HUES48 (cell line): Measurements from ENCODE around the gene SRSF8.

Experiments used
- H3K27ac ChIP-seq: one replicate; pipeline ENCODE4 v1.7.0; 2013; ENCODE audit warnings: low read depth, low read length, inconsistent platforms
- H3K27me3 ChIP-seq: 2 replicates; pipeline ENCODE4 v1.6.1; 2013; ENCODE audit warnings: mild to moderate bottlenecking, low read length; ENCODE audit not compliant: control insufficient read depth, insufficient read depth
- H3K36me3 ChIP-seq: 2 replicates; pipeline ENCODE4 v1.6.1; 2013; ENCODE audit warnings: low read length; ENCODE audit not compliant: control insufficient read depth, insufficient read depth
- H3K4me1 ChIP-seq: 2 replicates; pipeline ENCODE4 v1.6.1; 2013; ENCODE audit warnings: mild to moderate bottlenecking, low read length; ENCODE audit not compliant: control insufficient read depth, insufficient read depth
- H3K4me3 ChIP-seq: 2 replicates; pipeline ENCODE4 v1.5.1; 2013; ENCODE audit warnings: mild to moderate bottlenecking, low read depth, low read length
- H3K9ac ChIP-seq: 2 replicates; pipeline ENCODE4 v1.6.1; 2013; ENCODE audit warnings: mild to moderate bottlenecking, low read depth, low read length, moderate library complexity
- H3K9me3 ChIP-seq: 2 replicates; pipeline ENCODE4 v1.6.1; 2013; ENCODE audit warnings: low read length; ENCODE audit not compliant: control insufficient read depth, insufficient read depth

SRSF8 gene

DNA sequence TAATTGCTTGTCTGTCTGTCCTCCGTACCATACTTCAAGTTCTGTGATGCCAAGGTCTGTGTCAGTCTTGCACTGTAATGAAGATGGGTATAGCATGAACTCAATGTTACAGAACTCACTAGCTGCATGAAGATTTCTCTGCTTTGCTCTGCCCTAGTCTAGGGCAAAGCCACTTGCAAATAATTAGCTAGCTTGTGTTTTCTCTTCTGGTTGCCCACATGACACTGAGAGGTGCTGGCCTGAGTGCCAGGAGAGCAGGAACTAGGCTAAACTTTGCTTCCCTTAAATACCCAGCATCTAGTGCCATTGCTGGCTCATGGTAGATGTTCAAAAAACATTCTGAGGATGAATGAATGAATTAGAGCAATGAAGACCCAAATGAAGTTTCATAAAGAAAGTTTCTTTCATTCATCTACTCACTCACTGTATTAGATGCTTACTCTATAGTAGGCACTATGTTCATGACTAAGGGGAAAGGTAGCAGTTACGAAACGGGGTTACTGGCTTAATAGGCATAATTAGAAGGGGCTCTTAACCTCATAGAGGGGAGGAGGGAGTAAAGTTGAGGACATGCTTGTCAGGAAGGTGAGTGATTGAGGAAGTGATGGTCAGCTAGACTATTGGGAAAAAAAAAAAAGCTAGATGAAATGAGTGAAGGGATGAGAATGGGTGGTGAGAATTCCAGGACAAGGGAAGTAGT is 18.5 kb downstream of the SRSF8 start:
- Histone ChIP-seq H3K36me3 (no peaks in the 10 kb centered on the region), H3K27ac (no peak overlapping the region), H3K9ac (no peak overlapping the region)

GRCh38 chr11:95086151-95086550 is 19.4 kb downstream of the SRSF8 start:
- H3K27me3 ChIP-seq: peaks cover 23% of the 10 kb centered on the region
- H3K36me3 ChIP-seq: no peaks in the 10 kb centered on the region
- no peaks in the 10 kb centered on the region for H3K9me3 ChIP-seq
- H3K4me1 ChIP-seq: 0 out of 2 replicates have a peak, but pooled peaks cover 9% of the 10 kb centered on the region
- no peak overlapping the region for H3K27ac ChIP-seq
- no peak overlapping the region for H3K9ac ChIP-seq
- H3K4me3 ChIP-seq: no peak overlapping the region

More for the DNA sequence above, 18.5 kb downstream of the SRSF8 start:
- Histone ChIP-seq H3K4me3 (no peak overlapping the region), H3K9me3 (no peaks in the 10 kb centered on the region), H3K4me1 (0 out of 2 replicates have a peak, but pooled peaks cover 4% of the 10 kb centered on the region), H3K27me3 (peaks cover 14% of the 10 kb centered on the region)

GRCh38 chr11:95086836-95087570 is 20.3 kb downstream of the SRSF8 start:
- no peaks in the 10 kb centered on the region for H3K9me3 ChIP-seq
- H3K9ac ChIP-seq: no peak overlapping the region
- no peaks in the 10 kb centered on the region for H3K36me3 ChIP-seq
- H3K4me1 ChIP-seq: 0 out of 2 replicates have a peak, but pooled peaks cover 9% of the 10 kb centered on the region
- H3K27me3 ChIP-seq: peaks cover 32% of the 10 kb centered on the region
- H3K27ac ChIP-seq: no peak overlapping the region
- H3K4me3 ChIP-seq: no peak overlapping the region

DNA sequence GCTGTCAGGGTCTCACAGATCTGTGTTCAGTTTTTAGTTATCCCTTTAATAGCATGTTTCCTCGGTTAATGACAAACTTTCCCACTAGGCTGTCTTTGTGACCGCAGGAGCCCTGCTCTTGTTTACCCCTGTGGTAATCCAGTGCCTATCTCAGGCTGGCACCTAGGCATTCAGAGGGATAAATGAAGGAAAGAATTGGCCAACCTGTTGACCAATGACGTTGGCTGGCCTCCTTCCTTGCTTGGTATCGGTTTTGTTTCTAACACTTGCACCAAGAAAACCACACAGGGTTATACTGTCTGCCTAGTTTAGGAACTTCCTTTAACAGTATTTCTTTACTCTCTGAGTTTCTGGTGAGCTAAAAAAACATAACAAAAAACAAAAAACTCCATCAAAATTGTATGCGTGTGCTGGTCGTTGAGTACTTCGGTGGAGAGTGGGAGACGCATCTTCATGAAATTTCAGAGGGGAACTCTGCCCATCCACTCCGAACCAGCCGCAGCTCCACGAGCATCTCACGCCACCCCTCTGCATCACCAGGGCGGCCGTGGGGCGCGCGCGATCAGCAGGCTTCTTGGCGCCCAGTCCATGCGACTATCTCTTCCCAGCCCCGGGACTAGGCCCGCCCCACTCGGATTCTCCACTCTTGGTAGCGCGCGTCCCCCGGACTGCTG is 22.4 kb downstream of the SRSF8 start:
- H3K36me3 ChIP-seq: no peaks in the 10 kb centered on the region
- no peaks in the 10 kb centered on the region for H3K9me3 ChIP-seq
- no peak overlapping the region for H3K9ac ChIP-seq
- H3K4me1 ChIP-seq: 0 out of 2 replicates have a peak, but pooled peaks cover 9% of the 10 kb centered on the region
- peaks cover 38% of the 10 kb centered on the region for H3K27me3 ChIP-seq
- H3K27ac ChIP-seq: no peak overlapping the region
- peak overlapping the region; percentile 90 for H3K4me3 ChIP-seq

GRCh38 chr11:95089620-95090542 is 23.2 kb downstream of the SRSF8 start, which contains the start of gene ENDOD1:
TSS of gene ENDOD1 (plus strand) at chr11:95089846. CDS start at chr11:95089928, 82 bp downstream.
- H3K9me3 ChIP-seq: no peaks in the 10 kb centered on the region
- H3K27me3 ChIP-seq: peaks cover 38% of the 10 kb centered on the region
- H3K4me1 ChIP-seq: 0 out of 2 replicates have a peak, but pooled peaks cover 9% of the 10 kb centered on the region
- H3K36me3 ChIP-seq: no peaks in the 10 kb centered on the region
- H3K9ac ChIP-seq: peak within 1 kb of the TSS; percentile 40
- peak within 1 kb of the TSS; percentile 90 for H3K4me3 ChIP-seq
- no peak within 1 kb of the TSS for H3K27ac ChIP-seq

GRCh38 chr11:95091663-95092180 is 25.0 kb downstream of the SRSF8 start:
- Histone ChIP-seq H3K27me3 (peaks cover 38% of the 10 kb centered on the region), H3K36me3 (no peaks in the 10 kb centered on the region), H3K4me3 (no peak overlapping the region), H3K27ac (no peak overlapping the region), H3K9me3 (no peaks in the 10 kb centered on the region), H3K9ac (no peak overlapping the region), H3K4me1 (0 out of 2 replicates have a peak, but pooled peaks cover 9% of the 10 kb centered on the region)

DNA sequence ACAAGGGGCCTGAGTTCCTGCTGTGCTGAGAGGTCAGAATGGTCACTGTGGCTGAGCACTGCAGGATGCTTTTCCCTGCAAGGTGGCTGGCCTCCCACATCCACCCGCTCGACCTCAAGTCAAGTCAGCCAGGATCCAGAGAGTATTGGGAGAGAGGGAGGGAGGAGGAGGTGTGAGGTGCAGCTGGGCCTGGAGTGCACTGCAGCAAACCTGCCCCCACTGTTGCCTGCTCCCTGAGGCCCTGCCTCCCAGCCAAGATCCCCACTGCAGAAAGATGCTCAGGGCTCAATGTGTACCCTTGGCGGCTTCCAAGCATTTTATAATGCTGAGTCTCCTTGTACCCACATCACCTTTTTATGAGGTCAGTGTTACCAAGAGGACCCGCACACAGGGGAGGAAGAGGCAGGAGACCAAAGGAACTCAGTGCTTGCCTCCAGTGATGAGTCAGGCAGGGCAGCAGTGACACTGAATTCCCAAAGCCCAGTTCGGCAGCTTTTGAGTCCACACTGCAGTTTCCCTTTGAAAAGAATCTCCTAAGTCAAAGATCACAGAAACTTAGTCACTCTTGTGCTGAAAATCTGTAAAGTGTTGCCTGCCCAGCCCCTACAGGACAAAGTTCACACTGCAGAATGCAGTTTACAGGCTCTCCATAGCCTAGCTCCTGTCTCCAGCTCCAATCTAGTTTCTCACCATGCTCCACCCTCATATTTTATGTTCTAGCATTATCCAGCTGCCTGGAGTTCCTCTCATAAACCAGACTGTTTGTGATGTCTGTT is 26.0 kb downstream of the SRSF8 start:
- H3K4me1 ChIP-seq: 0 out of 2 replicates have a peak, but pooled peaks cover 9% of the 10 kb centered on the region
- H3K4me3 ChIP-seq: no peak overlapping the region
- no peak overlapping the region for H3K27ac ChIP-seq
- no peaks in the 10 kb centered on the region for H3K36me3 ChIP-seq
- H3K9me3 ChIP-seq: no peaks in the 10 kb centered on the region
- H3K27me3 ChIP-seq: peaks cover 38% of the 10 kb centered on the region
- H3K9ac ChIP-seq: no peak overlapping the region

GRCh38 chr11:95093548-95093947 is 26.8 kb downstream of the SRSF8 start:
- Histone ChIP-seq H3K27ac (no peak overlapping the region), H3K9ac (no peak overlapping the region), H3K4me3 (no peak overlapping the region), H3K4me1 (0 out of 2 replicates have a peak, but pooled peaks cover 9% of the 10 kb centered on the region), H3K36me3 (no peaks in the 10 kb centered on the region), H3K27me3 (peaks cover 34% of the 10 kb centered on the region), H3K9me3 (no peaks in the 10 kb centered on the region)

DNA sequence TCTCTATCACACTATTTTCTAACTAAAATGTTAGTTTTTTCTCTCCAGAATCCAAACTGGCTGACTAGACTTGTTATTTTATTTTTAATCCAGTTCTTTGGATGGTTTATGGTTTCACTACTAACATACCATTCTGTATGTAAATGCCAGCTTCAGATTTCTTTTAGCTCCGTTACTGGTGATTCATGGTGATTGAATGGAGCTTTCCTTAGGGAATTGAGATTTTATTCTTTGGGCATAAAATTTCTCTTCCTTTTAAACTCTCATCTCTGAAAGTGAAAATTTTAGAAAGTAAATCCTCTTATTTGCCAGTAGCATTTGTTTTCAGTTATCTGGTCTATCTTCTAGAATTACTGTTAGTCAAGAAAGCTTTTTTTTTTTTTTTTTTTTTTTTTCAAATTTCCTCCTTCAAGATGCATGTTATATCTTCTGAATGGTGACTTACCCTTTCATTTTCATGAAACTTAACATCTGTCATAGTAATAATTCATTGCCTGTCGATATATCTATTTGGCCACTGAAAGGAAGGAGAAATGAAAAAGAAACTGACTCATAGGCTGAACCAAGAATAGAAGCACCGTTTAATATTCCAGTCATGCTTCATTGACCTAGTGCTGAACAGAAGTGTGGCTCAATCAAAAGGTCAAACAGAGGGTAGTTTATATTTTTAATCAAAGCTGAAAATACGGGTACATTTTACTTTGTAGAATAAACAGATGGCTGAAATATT is 29.3 kb downstream of the SRSF8 start:
- Histone ChIP-seq H3K36me3 (no peaks in the 10 kb centered on the region), H3K27me3 (peaks cover 16% of the 10 kb centered on the region), H3K4me1 (no peaks in the 10 kb centered on the region), H3K9ac (no peak overlapping the region), H3K4me3 (no peak overlapping the region), H3K9me3 (no peaks in the 10 kb centered on the region), H3K27ac (no peak overlapping the region)
